Right renal pelvis (tissue), 4 donors: ENCODE data around the gene ADAR. TPM values are rescaled to one million over a fixed set of nuclear protein-coding genes. Genes with fewer than 3 reads are reported as not detected.

ENCODE experiments used
- DNase-seq, 4 donors: peaks; one replicate each; pipeline ENCODE4 v3.0.0-alpha.2; 2013; ENCODE audit warnings: low read depth in 4 of 4, low spot score in 3 of 4, missing footprints in 1 of 4
- polyA plus RNA-seq, 4 donors: library from polyadenylated mRNA; unstranded; fragments of 120-200 nt; gene quantifications; one replicate each; pipeline ENCODE4 v1.2.1, GENCODE V29; 2013; ENCODE audit not compliant: insufficient read length in 4 of 4

The ADAR gene
- polyA plus RNA-seq, 4 donors = 132 to 151 (median 147) TPM

DNA sequence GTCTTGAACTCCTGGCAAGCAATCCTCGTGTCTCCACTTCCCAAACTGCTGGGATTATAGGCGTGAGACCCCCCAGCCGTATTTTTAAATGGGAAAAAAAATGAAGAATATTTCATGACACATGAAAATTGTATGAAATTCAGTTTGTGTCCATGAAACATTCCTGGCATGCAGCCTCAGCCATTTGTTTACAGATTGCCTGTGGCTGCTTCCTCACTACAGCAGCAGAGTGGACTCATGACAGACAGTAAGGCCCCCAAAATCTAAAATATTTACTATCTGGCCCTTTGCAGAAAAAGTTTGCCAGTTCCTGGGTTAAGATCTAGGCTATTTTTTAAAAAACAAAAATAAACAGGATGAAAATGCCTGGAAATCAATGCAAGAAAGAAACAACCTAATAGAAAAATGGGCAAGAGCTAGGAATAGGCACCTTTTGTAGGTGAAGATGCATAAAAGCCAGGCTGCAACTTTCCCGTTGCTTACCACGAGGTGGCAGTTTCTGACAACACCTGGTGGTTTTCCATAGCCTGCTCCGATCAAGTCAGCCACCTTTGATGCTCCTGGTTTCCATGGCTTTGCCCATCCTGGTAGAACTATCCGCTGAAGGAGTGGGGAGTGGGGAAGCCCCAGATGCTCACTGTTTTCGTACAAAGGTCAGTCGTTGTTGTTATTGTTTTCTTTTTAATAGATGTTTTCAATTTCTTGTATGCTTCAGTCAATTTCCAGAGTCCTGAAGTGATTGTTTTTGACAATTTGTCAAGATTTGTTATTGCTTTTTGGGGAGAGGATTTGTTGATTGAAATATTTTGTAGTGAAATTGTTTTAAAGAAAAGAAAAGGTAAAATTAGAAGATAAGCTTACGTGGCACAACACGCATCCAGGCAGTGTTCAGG is 73.8 kb downstream of the ADAR start:
- no peak for DNase-seq

Other genes starting within 250 kb of the ADAR start
- 1 to 10 TPM; 6.5 to 8.1 (median 6.7) TPM for gene IL6R, start 202.8 kb downstream of the ADAR start, polyA plus RNA-seq
- gene TDRD10, start 106.0 kb downstream of the ADAR start, polyA plus RNA-seq = 1 to 10 TPM in 3 of 4 donors, under 1 TPM in 1; 0.83 to 1.5 (median 1.2) TPM
- gene SHE, start 105.8 kb downstream of the ADAR start, polyA plus RNA-seq = 10 to 100 TPM; 10.7 to 13.1 (median 11.0) TPM
- 100 to 1,000 TPM; 110 to 134 (median 121) TPM for gene UBE2Q1, start 49.5 kb downstream of the ADAR start, polyA plus RNA-seq
- under 1 TPM; 0.41 to 0.60 (median 0.49) TPM for gene CHRNB2, start 40.4 kb downstream of the ADAR start, polyA plus RNA-seq